MV-4-11 (cell line): Measurements from ENCODE around the gene TEX54.
"Not testable (repeated sequence)": the region's sequence is repeated elsewhere in the genome, so short reads cannot be mapped to it uniquely, and the experiment has no call there.

Source experiments
- DNase-seq: peaks from one replicate; lab custom pipeline; 2025; lab: John Stamatoyannopoulos, UW

The TEX54 gene

GRCh38 chr11:62831520-62832335, 913 bp downstream of the TEX54 start, which contains the start of gene STX5:
TSS of gene STX5 (minus strand) at chr11:62832051. CDS start at chr11:62831243, 808 bp downstream.
- DNase-seq, result peak; percentile 96

- peak; percentile 33 for DNase-seq
Measured at GRCh38 chr11:62830904-62831519, 1.6 kb downstream of the TEX54 start.

GRCh38 chr11:62828130-62828529, 4.5 kb downstream of the TEX54 start:
- DNase-seq, result not testable (repeated sequence)

GRCh38 chr11:62823677-62824076, 9.0 kb downstream of the TEX54 start:
- DNase-seq, result no peak

GRCh38 chr11:62817129-62817528, 15.5 kb downstream of the TEX54 start:
- DNase-seq, result no peak

- DNase-seq, result peak; percentile 67
Measured at GRCh38 chr11:62816557-62816956, 16.1 kb downstream of the TEX54 start.

GRCh38 chr11:62811659-62812058, 21.0 kb downstream of the TEX54 start:
- DNase-seq, result no peak

GRCh38 chr11:62810748-62811147, 21.9 kb downstream of the TEX54 start:
- DNase-seq, result no peak

GRCh38 chr11:62806611-62807121, 26.0 kb downstream of the TEX54 start:
- peak; percentile 95 for DNase-seq

- DNase-seq, result peak; percentile 29
Measured at GRCh38 chr11:62805961-62806441, 26.6 kb downstream of the TEX54 start.

- DNase-seq, result peak; percentile 90
Measured at GRCh38 chr11:62805076-62805892, 27.4 kb downstream of the TEX54 start, which contains the start of gene NXF1. TSS of gene NXF1 (minus strand) at chr11:62805440. CDS start at chr11:62805356, 84 bp downstream.

- DNase-seq, result peak; percentile 34
Measured at GRCh38 chr11:62804310-62805075, 28.1 kb downstream of the TEX54 start.

GRCh38 chr11:62801071-62801470, 31.6 kb downstream of the TEX54 start:
- no peak for DNase-seq

- no peak for DNase-seq
Measured at GRCh38 chr11:62799486-62799885, 33.2 kb downstream of the TEX54 start.

GRCh38 chr11:62796281-62796680, 36.4 kb downstream of the TEX54 start:
- DNase-seq, result no peak

- DNase-seq, result no peak
Measured at GRCh38 chr11:62794201-62794775, 38.4 kb downstream of the TEX54 start.

GRCh38 chr11:62792202-62792575, 40.5 kb downstream of the TEX54 start:
- DNase-seq, result no peak

GRCh38 chr11:62791501-62792201, 41.0 kb downstream of the TEX54 start, which contains the start of gene TMEM223:
TSS of gene TMEM223 (minus strand) at chr11:62792006. CDS start at chr11:62791994, 12 bp downstream.
- peak; percentile 72 for DNase-seq

- no peak for DNase-seq
Measured at GRCh38 chr11:62789576-62789975, 43.1 kb downstream of the TEX54 start.

GRCh38 chr11:62788991-62789390, 43.6 kb downstream of the TEX54 start:
- DNase-seq, result peak; percentile 0
